T-helper 1 cell treated with Interleukin-12 subunit alpha and Interleukin-12 subunit beta and Interleukin-4 antibody, amounts not matched to agents 30 ng/mL and 1 ng/mL, for 36 hours (primary cell): ENCODE measurements around the gene SHROOM2. TPM values are rescaled to one million over a fixed set of nuclear protein-coding genes. Genes with fewer than 3 reads are reported as not detected.

Experiments
- intact Hi-C: fragments of 100-400 bp; cut with micrococcal nuclease; formaldehyde crosslinking; loops from one replicate; pipeline ENCODE4 v1.15.1; 2024
- total RNA-seq: library from RNA; stranded (reverse); gene quantifications from 2 replicates; pipeline ENCODE4 v1.2.3, GENCODE V29; 2022

The SHROOM2 gene
- total RNA-seq, 1 donor from 2014 or later: not detected

DNA sequence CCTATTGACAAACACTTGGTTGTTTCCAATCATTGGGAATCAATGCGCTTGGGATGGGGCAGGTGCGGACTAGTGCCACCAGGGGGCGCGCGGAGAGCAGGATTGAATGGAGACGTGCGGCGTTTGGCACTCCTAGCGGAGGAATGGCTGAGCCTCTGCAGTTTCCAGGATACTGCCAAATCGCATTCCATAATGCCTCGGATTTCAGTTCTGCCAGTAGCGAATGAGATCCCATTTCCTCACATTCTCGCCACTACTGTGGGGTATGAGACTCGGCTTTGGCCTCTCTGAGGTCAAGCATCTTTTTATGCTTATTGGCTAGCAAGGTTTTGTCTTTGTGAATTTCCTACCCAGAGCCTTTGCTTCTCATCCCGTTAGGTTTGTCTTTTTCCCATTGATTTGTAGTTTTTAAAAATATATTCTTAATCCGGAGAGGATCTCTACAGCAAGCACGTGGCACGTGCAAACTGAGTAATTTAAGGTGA is 209.7 kb downstream of the SHROOM2 start:
- intact Hi-C loops: loop anchor here (1.0 to 5.0 kb wide), 4 partner anchors 111 to 1763 kb away; partner anchors contain the start of gene MSL3

DNA sequence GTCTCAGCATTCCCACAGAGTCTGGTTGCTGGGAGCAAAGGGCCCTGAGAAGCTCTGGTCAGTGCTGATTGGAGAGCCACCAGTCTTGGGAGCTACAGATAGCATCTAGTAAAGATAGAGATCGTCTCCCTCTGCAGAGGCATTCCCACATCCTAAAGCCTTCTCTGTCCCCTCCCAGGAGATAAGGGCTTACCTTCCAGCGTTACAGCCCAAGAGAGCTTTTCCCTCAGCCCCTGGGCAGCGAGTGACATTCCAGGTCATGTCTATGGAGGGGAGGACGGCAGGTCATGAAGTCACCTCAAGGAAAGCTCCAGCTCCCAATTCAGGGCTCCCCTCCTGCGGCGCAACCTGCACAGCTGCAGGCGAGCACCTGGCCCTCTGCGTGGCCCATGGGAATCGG is 210.8 kb downstream of the SHROOM2 start:
- intact Hi-C loops: loop anchor here (1.0 to 5.0 kb wide), 5 partner anchors 8 to 125 kb away; no protein-coding TSS in a partner anchor

DNA sequence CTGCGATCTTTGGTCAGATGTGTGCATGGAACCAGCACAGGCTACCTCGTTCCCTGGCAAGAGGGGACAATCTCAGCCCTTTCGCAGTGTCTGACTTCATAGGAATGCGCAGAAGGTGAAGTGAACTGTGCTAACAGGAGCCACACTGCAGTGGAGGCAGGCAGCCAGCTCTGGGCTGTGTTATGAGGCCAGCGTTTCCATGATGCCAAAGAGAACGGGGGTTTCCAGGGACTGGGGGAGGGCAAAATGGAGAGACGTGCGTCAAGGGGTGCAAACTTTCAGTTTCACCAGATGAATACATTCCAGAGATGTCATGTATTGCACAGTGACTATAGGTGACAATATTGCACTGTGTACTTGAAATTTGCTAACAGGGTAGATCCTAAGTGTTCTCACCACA is 211.3 kb downstream of the SHROOM2 start:
- intact Hi-C loops: loop anchor here (1.0 to 5.0 kb wide), 5 partner anchors 8 to 125 kb away; no protein-coding TSS in a partner anchor

Other genes starting within 250 kb of the SHROOM2 start
- gene GPR143, start 20.6 kb upstream of the SHROOM2 start, total RNA-seq: not detected in 2 replicates
- gene CLDN34, start 180.9 kb downstream of the SHROOM2 start, total RNA-seq: not detected in 2 replicates